ENCODE results near the gene HMGB1.
A peak's percentile ranks its signal among the peaks of the same experiment; 100 is the strongest.

The HMGB1 gene

GRCh38 chr13:30438286-30438685 lies 27.4 kb downstream of the HMGB1 start:
- H3K36me3 ChIP-seq (ENCODE audit: low read depth) = no peaks in the 10 kb centered on the region
- no peak overlapping the region for H3K27ac ChIP-seq (ENCODE audit: poor library complexity, severe bottlenecking)
- TF ChIP-seq CTCF (IDR thresholded peaks at IDR 0.05; ENCODE audit: poor library complexity, severe bottlenecking) = no peak
- no peaks in the 10 kb centered on the region for H3K9me3 ChIP-seq (ENCODE audit: severe bottlenecking)
- H3K4me3 ChIP-seq (ENCODE audit: severe bottlenecking) = no peak overlapping the region
- ATAC-seq (ENCODE audit: low read depth) (no peak), DNase-seq (ENCODE audit: low spot score) (no peak)
- H3K27me3 ChIP-seq (ENCODE audit: insufficient read depth, poor library complexity, severe bottlenecking) = no peaks in the 10 kb centered on the region
- no peaks in the 10 kb centered on the region for H3K4me1 ChIP-seq (ENCODE audit: insufficient read depth, poor library complexity, severe bottlenecking)

- no peaks in the 10 kb centered on the region for H3K36me3 ChIP-seq (ENCODE audit: low read depth)
These were observed 28.6 kb downstream of the HMGB1 start for GRCh38 chr13:30437177-30437576.

GRCh38 chr13:30435911-30436451 lies 29.8 kb downstream of the HMGB1 start:
- no peak overlapping the region for H3K27ac ChIP-seq (ENCODE audit: poor library complexity, severe bottlenecking)
- DNase-seq (ENCODE audit: low spot score) = no peak
- no peaks in the 10 kb centered on the region for H3K27me3 ChIP-seq (ENCODE audit: insufficient read depth, poor library complexity, severe bottlenecking)
- H3K36me3 ChIP-seq (ENCODE audit: low read depth) = no peaks in the 10 kb centered on the region
- peaks cover 14% of the 10 kb centered on the region for H3K4me1 ChIP-seq (ENCODE audit: insufficient read depth, poor library complexity, severe bottlenecking)
- H3K9me3 ChIP-seq (ENCODE audit: severe bottlenecking) = no peaks in the 10 kb centered on the region
- H3K4me3 ChIP-seq (ENCODE audit: severe bottlenecking) = no peak overlapping the region
- ATAC-seq (ENCODE audit: low read depth) = no peak
- no peak for TF ChIP-seq CTCF (IDR thresholded peaks at IDR 0.05; ENCODE audit: poor library complexity, severe bottlenecking)

More at GRCh38 chr13:30437177-30437576, 28.6 kb downstream of the HMGB1 start:
- TF ChIP-seq CTCF (IDR thresholded peaks at IDR 0.05; ENCODE audit: poor library complexity, severe bottlenecking) = no peak
- DNase-seq (ENCODE audit: low spot score) (no peak), ATAC-seq (ENCODE audit: low read depth) (no peak)
- Histone ChIP-seq H3K4me1 (ENCODE audit: insufficient read depth, poor library complexity, severe bottlenecking) (peaks cover 2% of the 10 kb centered on the region), H3K9me3 (ENCODE audit: severe bottlenecking) (no peaks in the 10 kb centered on the region), H3K27me3 (ENCODE audit: insufficient read depth, poor library complexity, severe bottlenecking) (no peaks in the 10 kb centered on the region), H3K27ac (ENCODE audit: poor library complexity, severe bottlenecking) (no peak overlapping the region), H3K4me3 (ENCODE audit: severe bottlenecking) (no peak overlapping the region)

GRCh38 chr13:30431269-30431940 lies 34.3 kb downstream of the HMGB1 start:
- H3K27ac ChIP-seq (ENCODE audit: poor library complexity, severe bottlenecking) = peak overlapping the region; percentile 89
- H3K36me3 ChIP-seq (ENCODE audit: low read depth) = no peaks in the 10 kb centered on the region
- no peaks in the 10 kb centered on the region for H3K9me3 ChIP-seq (ENCODE audit: severe bottlenecking)
- TF ChIP-seq CTCF (IDR thresholded peaks at IDR 0.05; ENCODE audit: poor library complexity, severe bottlenecking) = no peak
- no peak overlapping the region for H3K4me3 ChIP-seq (ENCODE audit: severe bottlenecking)
- no peak for DNase-seq (ENCODE audit: low spot score)
- peaks cover 35% of the 10 kb centered on the region for H3K4me1 ChIP-seq (ENCODE audit: insufficient read depth, poor library complexity, severe bottlenecking)
- peak; percentile 79 for ATAC-seq (ENCODE audit: low read depth)
- H3K27me3 ChIP-seq (ENCODE audit: insufficient read depth, poor library complexity, severe bottlenecking) = no peaks in the 10 kb centered on the region
